MCF 10A (cell line): ENCODE data around the gene CACNA2D2. TPM values are rescaled to one million over a fixed set of nuclear protein-coding genes. Genes with fewer than 3 reads are reported as not detected.

ENCODE experiments used
- BruUV-seq: library from RNA; stranded (reverse); fragments of 400-500 nt; replicated peaks from 2 replicates; lab custom pipeline; 2021; lab: Mats Ljungman, UMichigan
- CTCF ChIA-PET: fragments of 300-600 bp; sonication (Branson Sonifier 250); formaldehyde crosslinking; extraction: SDS; loops from one replicate; lab custom pipeline; 2021; ENCODE audit warnings: antibody characterized with exemption, inconsistent platforms; lab: Yijun Ruan, JAX
- POLR2A ChIA-PET: fragments of 300-600, 350-650 bp; sonication (Branson Sonifier 250); formaldehyde crosslinking; extraction: SDS; loops from one replicate; lab custom pipeline; 2020; ENCODE audit warnings: antibody characterized with exemption, inconsistent platforms; lab: Yijun Ruan, JAX
- DNase-seq: peaks from one replicate; pipeline ENCODE4 v3.0.0-alpha.2; 2018; ENCODE audit not compliant: unreplicated experiment
- H3K27ac Mint-ChIP-seq: one replicate; pipeline ENCODE4 v1.8.0; 2022; ENCODE audit warnings: mild to moderate bottlenecking, low read depth, mixed read lengths; ENCODE audit not compliant: unreplicated experiment
- H3K27me3 Mint-ChIP-seq: one replicate; pipeline ENCODE4 v1.8.0; 2022; ENCODE audit warnings: mixed read lengths; ENCODE audit not compliant: insufficient read depth, unreplicated experiment
- H3K36me3 Mint-ChIP-seq: one replicate; pipeline ENCODE4 v1.8.0; 2022; ENCODE audit warnings: mild to moderate bottlenecking, moderate library complexity, mixed read lengths; ENCODE audit not compliant: insufficient read depth, unreplicated experiment
- H3K4me1 Mint-ChIP-seq: one replicate; pipeline ENCODE4 v1.8.0; 2022; ENCODE audit warnings: mixed read lengths; ENCODE audit not compliant: insufficient read depth, unreplicated experiment
- H3K4me3 Mint-ChIP-seq: one replicate; pipeline ENCODE4 v1.8.0; 2022; ENCODE audit warnings: mild to moderate bottlenecking, moderate library complexity, mixed read lengths; ENCODE audit not compliant: unreplicated experiment
- H3K9me3 Mint-ChIP-seq: one replicate; pipeline ENCODE4 v1.8.0; 2022; ENCODE audit warnings: mixed read lengths; ENCODE audit not compliant: unreplicated experiment
- intact Hi-C: fragments of 100-400 bp; cut with micrococcal nuclease; formaldehyde crosslinking; loops from 2 replicates; pipeline ENCODE4 v1.14.1; 2022
- total RNA-seq: library from RNA; stranded (reverse); gene quantifications from 2 replicates; pipeline ENCODE4 v1.2.3, GENCODE V29; 2022
- TF ChIP-seq, protein P1 (sequence below): fragments of 200-600 bp; IDR thresholded peaks from one replicate; pipeline ENCODE4 v1.8.0; 2022; ENCODE audit warnings: antibody characterized with exemption, mild to moderate bottlenecking; ENCODE audit not compliant: unreplicated experiment

CACNA2D2 gene
- total RNA-seq, 1 experiment from 2014 or later: not detected

DNA sequence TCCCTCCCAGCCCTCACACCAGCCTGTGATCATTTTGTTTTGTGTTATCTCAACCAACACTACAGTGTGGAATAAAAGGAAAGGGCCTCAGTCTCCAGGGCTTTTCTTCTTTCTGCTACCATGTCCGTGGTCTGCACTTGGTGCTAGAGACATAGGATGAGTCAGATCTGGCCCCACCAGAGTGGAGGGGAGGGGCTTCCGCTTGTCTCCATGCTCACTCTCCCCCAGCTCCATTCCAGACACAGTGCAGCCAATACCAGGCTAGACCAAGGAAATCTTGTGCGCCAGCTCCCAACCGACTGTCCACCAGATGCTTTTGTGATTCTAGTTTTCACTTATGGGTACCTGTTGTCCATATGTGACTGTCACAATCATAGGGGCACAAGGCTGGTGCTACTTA is 92.2 kb downstream of the CACNA2D2 start:
- ChIA-PET POLR2A (no interaction called here), CTCF (no interaction called here)
- no peak for DNase-seq
- BruUV-seq: no TSS peak
- TF ChIP-seq, protein P1, sequence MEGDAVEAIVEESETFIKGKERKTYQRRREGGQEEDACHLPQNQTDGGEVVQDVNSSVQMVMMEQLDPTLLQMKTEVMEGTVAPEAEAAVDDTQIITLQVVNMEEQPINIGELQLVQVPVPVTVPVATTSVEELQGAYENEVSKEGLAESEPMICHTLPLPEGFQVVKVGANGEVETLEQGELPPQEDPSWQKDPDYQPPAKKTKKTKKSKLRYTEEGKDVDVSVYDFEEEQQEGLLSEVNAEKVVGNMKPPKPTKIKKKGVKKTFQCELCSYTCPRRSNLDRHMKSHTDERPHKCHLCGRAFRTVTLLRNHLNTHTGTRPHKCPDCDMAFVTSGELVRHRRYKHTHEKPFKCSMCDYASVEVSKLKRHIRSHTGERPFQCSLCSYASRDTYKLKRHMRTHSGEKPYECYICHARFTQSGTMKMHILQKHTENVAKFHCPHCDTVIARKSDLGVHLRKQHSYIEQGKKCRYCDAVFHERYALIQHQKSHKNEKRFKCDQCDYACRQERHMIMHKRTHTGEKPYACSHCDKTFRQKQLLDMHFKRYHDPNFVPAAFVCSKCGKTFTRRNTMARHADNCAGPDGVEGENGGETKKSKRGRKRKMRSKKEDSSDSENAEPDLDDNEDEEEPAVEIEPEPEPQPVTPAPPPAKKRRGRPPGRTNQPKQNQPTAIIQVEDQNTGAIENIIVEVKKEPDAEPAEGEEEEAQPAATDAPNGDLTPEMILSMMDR: no peak
- Mint-ChIP-seq H3K27ac (no peak overlapping the region), H3K4me1 (no peaks in the 10 kb centered on the region), H3K27me3 (no peaks in the 10 kb centered on the region), H3K4me3 (no peak overlapping the region), H3K36me3 (no peaks in the 10 kb centered on the region), H3K9me3 (no peaks in the 10 kb centered on the region)
- intact Hi-C loops: no loop called here

DNA sequence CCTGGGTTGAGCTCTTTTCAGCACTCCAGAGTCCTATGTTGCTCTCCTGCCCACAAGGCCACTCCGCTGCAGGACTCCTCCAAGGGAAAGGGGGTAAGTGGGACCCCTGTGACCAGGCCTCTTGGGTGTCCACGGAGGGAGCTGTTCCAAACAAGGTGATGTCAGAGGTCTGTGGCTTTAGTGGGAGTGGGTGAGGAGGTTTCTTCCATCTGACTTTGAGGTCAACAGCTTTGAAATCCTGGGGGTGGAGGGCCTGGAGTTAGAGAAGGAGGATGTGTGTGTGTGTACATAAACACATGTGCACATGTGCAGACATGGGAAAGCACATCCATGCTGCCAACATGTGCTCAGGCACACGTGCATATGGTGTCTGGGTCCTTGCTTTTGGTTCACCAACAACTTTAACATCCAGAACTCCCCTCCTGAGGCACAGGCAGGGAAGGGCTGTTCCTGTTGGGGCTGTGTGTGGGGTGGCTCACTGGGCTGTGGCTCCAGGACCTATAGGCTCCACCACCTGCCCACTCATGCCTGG is 92.8 kb downstream of the CACNA2D2 start:
- ChIA-PET CTCF (interaction anchor here (0.6 kb wide), 1 partner anchor 837 kb away, joined by 3 read pairs; no protein-coding TSS in a partner anchor), POLR2A (no interaction called here)
- intact Hi-C loops: no loop called here
- no TSS peak for BruUV-seq
- Mint-ChIP-seq H3K4me3 (no peak overlapping the region), H3K4me1 (no peaks in the 10 kb centered on the region), H3K27ac (no peak overlapping the region), H3K36me3 (no peaks in the 10 kb centered on the region), H3K27me3 (no peaks in the 10 kb centered on the region), H3K9me3 (no peaks in the 10 kb centered on the region)
- TF ChIP-seq, protein P1: no peak
- no peak for DNase-seq

DNA sequence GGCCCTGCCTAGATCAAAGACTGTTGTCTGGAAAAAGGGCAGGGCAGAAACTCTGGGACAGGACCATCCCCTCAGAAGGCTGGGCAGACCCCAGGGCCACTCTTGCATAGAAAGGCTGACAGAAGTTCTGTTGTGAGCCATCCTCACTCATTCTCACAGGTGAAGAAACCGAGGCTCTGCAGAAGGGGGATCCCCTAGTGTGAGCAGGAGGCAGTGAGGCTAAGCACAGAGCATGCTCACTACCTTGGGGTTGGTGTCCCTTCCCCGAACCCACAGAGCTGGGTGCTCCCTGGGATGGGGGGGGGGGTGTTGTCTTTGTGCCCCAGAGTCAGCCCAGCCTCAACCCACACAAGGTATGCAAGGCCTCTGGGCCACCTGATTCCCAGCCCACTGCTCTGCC is 93.2 kb downstream of the CACNA2D2 start:
- no TSS peak for BruUV-seq
- POLR2A ChIA-PET: no interaction called here

DNA sequence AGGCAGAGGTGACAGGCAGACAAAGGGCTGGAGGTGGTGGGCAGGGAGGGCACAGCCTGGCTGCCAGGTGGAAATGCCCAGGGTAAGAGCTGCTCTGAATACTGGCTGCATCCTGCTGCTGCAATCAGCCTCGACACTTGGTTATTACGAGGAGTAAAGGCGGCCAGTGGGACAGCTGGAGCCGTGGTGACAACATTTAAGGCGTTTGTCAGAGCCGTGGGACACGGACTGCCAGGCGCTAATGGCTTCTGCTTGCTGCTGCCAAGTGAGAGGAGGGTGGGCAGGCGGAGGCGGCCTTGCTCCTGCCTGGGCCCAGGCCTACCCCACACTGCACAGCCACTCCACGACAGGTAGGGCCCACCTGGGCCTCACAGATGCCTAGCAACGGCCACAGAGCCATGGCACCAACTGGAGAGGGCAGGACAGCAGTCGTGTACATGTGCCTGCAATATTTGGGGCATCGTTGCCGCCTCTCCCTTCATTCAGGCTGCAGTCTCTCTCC is 94.9 kb downstream of the CACNA2D2 start:
- DNase-seq: no peak
- Mint-ChIP-seq H3K4me3 (no peak overlapping the region), H3K27ac (no peak overlapping the region), H3K36me3 (peaks cover 7% of the 10 kb centered on the region), H3K9me3 (no peaks in the 10 kb centered on the region), H3K27me3 (peaks cover 6% of the 10 kb centered on the region), H3K4me1 (no peaks in the 10 kb centered on the region)
- intact Hi-C loops: no loop called here
- POLR2A ChIA-PET: no interaction called here
- TF ChIP-seq, protein P1: no peak
- BruUV-seq: no TSS peak
- CTCF ChIA-PET: interaction anchor here (0.6 kb wide), 1 partner anchor 241 kb away, joined by 3 read pairs; no protein-coding TSS in a partner anchor

More for the DNA sequence above, 93.2 kb downstream of the CACNA2D2 start:
- TF ChIP-seq, protein P1: no peak
- H3K27me3 Mint-ChIP-seq: no peaks in the 10 kb centered on the region
- H3K4me3 Mint-ChIP-seq: no peak overlapping the region
- CTCF ChIA-PET: interaction anchor here (0.6 kb wide), 1 partner anchor 836 kb away, joined by 3 read pairs; no protein-coding TSS in a partner anchor
- peaks cover under 1% of the 10 kb centered on the region for H3K36me3 Mint-ChIP-seq
- no peaks in the 10 kb centered on the region for H3K4me1 Mint-ChIP-seq
- intact Hi-C loops: no loop called here
- H3K27ac Mint-ChIP-seq: no peak overlapping the region
- no peak for DNase-seq
- H3K9me3 Mint-ChIP-seq: no peaks in the 10 kb centered on the region
